T47D (cell line): Measurements from ENCODE around the gene WSCD1.

Experiments
- DNase-seq, 2 experiments: peaks; one replicate each; pipeline versions ENCODE4 v3.0.0 to v3.0.0-alpha.2; 2011 to 2012; ENCODE audit warnings: low read depth in 1 of 2, low spot score in 1 of 2
- JUND ChIP-seq: IDR thresholded peaks from 2 replicates; pipeline ENCODE4 v1.6.1; 2012; ENCODE audit warnings: low read depth
- in situ Hi-C: cut with HindIII; loops from 2 replicates; pipeline ENCODE4 v1.10.0; 2016; ENCODE audit warnings: low sequenced_read_pairs, low pct_unique_long_range_greater_than_20kb

The WSCD1 gene

GRCh38 chr17:6107791-6108190, 37.6 kb downstream of the WSCD1 start:
- DNase-seq: no peak
- TF ChIP-seq JUND: no peak
- in situ Hi-C loops: no loop called here

DNA sequence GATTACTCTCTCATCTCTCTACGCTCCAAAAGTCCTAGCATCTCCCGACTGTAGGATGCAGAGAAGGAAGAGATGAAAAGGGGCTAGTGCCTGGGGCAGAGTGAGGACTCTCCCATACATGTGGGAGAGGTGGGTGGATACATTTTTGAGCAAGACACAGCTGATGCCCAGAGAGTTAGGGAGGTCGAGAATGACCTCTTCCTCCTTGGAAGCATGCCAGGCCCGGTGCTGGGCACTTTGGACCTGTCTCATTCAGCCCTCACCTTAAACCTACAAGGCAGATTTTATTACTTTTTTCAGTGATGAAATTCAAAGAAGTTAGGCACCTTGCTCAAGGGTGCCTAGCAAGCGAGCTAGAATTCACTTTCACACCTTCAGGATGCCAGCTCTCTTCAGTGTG, 38.2 kb downstream of the WSCD1 start:
- DNase-seq: no peak
- no peak for TF ChIP-seq JUND
- in situ Hi-C loops: no loop called here

GRCh38 chr17:6108987-6109386, 38.8 kb downstream of the WSCD1 start:
- in situ Hi-C loops: no loop called here
- no peak for DNase-seq
- no peak for TF ChIP-seq JUND

DNA sequence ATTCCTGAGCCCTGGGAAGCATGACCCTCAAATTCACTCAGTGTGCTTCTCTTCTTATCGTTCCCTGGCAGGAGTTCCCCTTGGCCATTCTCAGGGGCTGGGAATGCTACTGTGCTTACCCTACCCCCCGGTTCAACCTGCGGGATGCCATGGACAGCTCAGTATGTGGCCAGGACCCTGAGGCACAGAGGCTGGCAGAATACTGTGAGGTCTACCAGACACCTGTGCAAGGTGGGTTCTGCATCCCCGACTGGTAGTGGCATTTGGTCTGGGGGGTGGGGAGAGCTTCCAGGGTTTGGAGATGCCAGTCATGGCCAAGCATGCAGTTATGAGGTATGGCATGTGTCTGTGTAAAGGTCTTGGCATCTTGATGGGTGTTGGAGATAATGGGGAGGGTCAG, 39.4 kb downstream of the WSCD1 start:
- TF ChIP-seq JUND: no peak
- DNase-seq: no peak
- in situ Hi-C loops: no loop called here

DNA sequence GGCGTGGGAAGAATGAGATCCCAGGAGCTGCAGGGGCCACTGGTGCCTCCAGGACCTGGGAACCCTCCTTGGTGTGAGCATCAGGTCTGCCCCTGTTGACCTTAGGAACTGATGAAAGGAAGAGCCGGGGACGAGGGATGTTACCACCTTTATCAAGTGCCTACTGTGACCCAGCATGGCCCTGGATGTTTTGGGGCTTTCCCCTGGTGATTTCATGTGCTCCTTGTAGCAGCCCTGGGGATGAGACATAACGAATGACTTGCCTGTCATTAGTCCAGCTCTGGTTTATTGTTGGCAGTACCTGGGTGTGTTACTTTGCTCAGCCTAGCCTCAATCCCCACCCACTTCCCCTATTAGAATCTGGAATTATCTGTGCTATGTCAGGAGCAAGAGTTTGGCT, 39.9 kb downstream of the WSCD1 start:
- TF ChIP-seq JUND: no peak
- no peak for DNase-seq
- in situ Hi-C loops: no loop called here

GRCh38 chr17:6110592-6110991, 40.4 kb downstream of the WSCD1 start:
- no peak for TF ChIP-seq JUND
- in situ Hi-C loops: no loop called here
- DNase-seq: no peak

DNA sequence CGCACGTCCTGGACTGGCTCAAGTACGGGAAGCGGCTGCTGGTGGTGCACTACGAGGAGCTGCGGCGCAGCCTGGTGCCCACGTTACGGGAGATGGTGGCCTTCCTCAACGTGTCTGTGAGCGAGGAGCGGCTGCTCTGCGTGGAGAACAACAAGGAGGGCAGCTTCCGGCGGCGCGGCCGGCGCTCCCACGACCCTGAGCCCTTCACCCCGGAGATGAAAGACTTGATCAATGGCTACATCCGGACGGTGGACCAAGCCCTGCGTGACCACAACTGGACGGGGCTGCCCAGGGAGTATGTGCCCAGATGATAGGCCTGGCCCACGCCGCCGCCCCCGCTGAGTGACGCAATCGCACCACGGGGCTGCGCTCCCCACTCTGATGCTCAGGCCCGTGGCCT, 50.2 kb downstream of the WSCD1 start:
- in situ Hi-C loops: no loop called here
- TF ChIP-seq JUND: no peak
- DNase-seq: no peak

GRCh38 chr17:6124856-6125255, 54.7 kb downstream of the WSCD1 start:
- no peak for DNase-seq
- in situ Hi-C loops: no loop called here
- TF ChIP-seq JUND: no peak

DNA sequence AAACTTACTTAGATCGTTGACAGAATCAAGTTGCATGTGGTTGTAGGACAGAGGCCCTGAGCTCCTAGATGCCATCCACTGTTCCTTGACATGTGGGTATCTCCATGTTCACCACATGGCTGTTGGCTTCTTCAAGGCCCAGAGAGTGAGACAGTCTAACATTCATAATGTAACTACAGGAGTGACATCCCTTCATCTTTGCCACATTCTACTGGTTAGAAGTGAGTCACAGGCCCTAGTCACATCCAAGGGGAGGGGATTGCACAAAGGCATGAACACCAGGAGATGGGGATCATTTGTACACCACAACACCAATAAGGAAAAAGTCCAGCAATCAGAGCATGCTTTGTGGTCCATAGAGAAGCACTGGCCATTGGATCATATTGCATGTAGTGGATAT, 56.6 kb downstream of the WSCD1 start:
- no peak for TF ChIP-seq JUND
- in situ Hi-C loops: no loop called here
- no peak for DNase-seq

GRCh38 chr17:6134721-6135120, 64.5 kb downstream of the WSCD1 start:
- TF ChIP-seq JUND: no peak
- in situ Hi-C loops: no loop called here
- DNase-seq: no peak

DNA sequence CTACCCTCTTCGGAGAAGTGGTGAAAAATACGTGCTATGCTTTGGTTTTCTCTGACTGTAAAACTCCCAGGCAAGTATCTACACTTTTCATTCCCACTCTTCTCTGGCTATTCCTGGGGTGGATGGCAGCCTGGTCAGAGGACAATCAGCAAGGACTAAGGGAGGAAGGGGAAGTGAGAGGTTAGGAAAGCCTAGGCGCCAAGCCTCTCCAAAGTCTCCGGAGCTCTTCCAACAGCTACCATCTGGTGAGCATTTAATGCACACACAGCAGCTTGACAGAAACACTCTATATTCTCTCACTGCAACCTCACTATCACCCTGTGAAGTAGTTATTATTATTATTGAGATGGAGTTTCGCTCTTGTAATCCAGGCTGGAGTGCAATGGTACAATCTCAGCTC, 65.1 kb downstream of the WSCD1 start:
- no peak for TF ChIP-seq JUND
- in situ Hi-C loops: no loop called here

GRCh38 chr17:6135996-6136395, 65.8 kb downstream of the WSCD1 start:
- in situ Hi-C loops: no loop called here
- TF ChIP-seq JUND: no peak
- DNase-seq: no peak

More for the DNA sequence above, 65.1 kb downstream of the WSCD1 start:
- no peak for DNase-seq

DNA sequence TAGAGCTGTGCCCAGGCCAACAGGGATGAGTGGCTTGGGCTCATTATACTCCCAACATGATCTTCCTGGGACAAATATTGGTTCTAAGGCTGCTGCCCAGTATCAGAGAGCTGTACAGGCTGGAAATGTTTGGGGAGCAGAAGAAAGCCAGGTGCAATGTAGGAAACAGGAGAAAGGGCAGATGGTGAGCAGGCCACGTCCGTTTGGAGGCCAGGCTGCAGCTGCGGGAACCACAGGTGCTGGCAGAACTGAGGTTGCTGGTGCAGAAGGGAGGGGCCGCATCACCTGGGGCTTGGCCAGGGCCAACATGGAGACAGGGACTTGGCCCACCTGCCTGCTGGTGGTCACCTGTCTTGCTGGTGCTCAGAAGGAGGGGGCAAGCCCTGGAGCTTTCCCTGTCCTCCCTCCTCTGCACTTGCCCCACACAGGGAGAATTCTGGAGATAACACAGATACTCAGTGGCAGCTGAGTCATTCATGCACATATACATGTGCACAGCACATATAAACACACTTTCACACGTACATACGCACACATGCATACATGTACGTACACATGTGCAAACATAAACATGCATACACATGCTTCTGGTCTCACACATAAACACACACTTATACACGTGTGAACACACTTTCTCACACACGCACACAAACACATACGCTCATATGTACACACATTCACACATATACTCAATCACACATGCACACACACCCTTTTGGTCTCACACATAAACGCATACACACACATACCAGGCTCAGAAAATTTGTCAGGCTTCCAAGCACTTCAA, 67.7 kb downstream of the WSCD1 start:
- DNase-seq: no peak
- TF ChIP-seq JUND: no peak
- in situ Hi-C loops: no loop called here
